ENCODE data around the gene KCNQ1. TPM values are rescaled to one million over a fixed set of nuclear protein-coding genes. Genes with fewer than 3 reads are reported as not detected.

KCNQ1 gene
- total and polyA plus RNA-seq, 9 of the 15 experiments (the other 6 are each of a cell fraction or from before 2014, with no cell fraction given) = 0.44 TPM; not detected in 8

GRCh38 chr11:2525166-2525861 is 80.5 kb downstream of the KCNQ1 start:
- intact Hi-C loops (cut with micrococcal nuclease) = no loop called here

More at GRCh38 chr11:2525166-2525861, 80.5 kb downstream of the KCNQ1 start:
- H3K4me3 ChIP-seq = no peak overlapping the region
- no peak overlapping the region for H3K27ac ChIP-seq (ENCODE audit: extremely low read depth, low read depth, low read length)
- POLR2A ChIA-PET = interaction anchor here (0.5 kb wide), 1 partner anchor 80 kb away, joined by 3 read pairs; no protein-coding TSS in a partner anchor
- H2AFZ ChIP-seq (ENCODE audit: low read depth, low read length) = no peak overlapping the region
- H3K4me2 ChIP-seq (ENCODE audit: insufficient read depth, low read length) = no peak overlapping the region
- FAIRE-seq (no peak), DNase-seq (ENCODE audit: extremely low read depth in 1 of 4, low spot score in 3 of 4) (no peak), ATAC-seq (no peak)
- H3K27me3 ChIP-seq (ENCODE audit: control insufficient read depth in 2 of 2, insufficient read depth in 2 of 2, low read length in 2 of 2) = peaks cover 20 to 83% of the 10 kb centered on the region in 2 experiments; a peak in 4 of 5 replicates
- CTCF ChIA-PET (ENCODE audit: low intra/inter-chr PET ratio) = interaction anchor here (0.6 kb wide), 1 partner anchor 131 kb away, joined by 3 read pairs; no protein-coding TSS in a partner anchor
- H3K9me3 ChIP-seq (replicated peaks; ENCODE audit: control insufficient read depth, insufficient read depth, low read depth, low read length) = no peaks in the 10 kb centered on the region
- H3K79me2 ChIP-seq (ENCODE audit: control insufficient read depth, insufficient read depth, low read length) = no peaks in the 10 kb centered on the region
- H3K9ac ChIP-seq (ENCODE audit: insufficient read depth in 1 of 2, low read depth in 2 of 2, low read length in 2 of 2) = no peak overlapping the region; a peak in 1 of 4 replicates
- BruUV-seq (replicated peaks) = no TSS peak
- no peaks in the 10 kb centered on the region for H3K9me1 ChIP-seq (ENCODE audit: control insufficient read depth, insufficient read depth, low read length)
- WGBS (ENCODE audit: insufficient coverage, low coverage, missing lambda C conversion rate) = 8% methylated on average over 15 of the region's 17 CpGs
- TF ChIP-seq SIN3A (IDR thresholded peaks at IDR 0.05; ENCODE audit: borderline replicate concordance in 2 of 2, control insufficient read depth in 1 of 2, low read depth in 2 of 2, low read length in 2 of 2) (no peak), ZNF740 (CRISPR knock-in tag; IDR thresholded peaks at IDR 0.05) (peak; percentile 40; the same call in 1 of the 2 replicates), ZNF740 (tag; IDR thresholded peaks at IDR 0.05) (no peak), MAX (CRISPR knock-in tag; IDR thresholded peaks at IDR 0.05) (0 out of 2 replicates have a peak, but pooled peaks have one; percentile 7)
- H4K20me1 ChIP-seq (replicated peaks; ENCODE audit: control insufficient read depth, insufficient read depth, low read length) = peaks cover 7% of the 10 kb centered on the region
- no peaks in the 10 kb centered on the region for H3K36me3 ChIP-seq (ENCODE audit: control insufficient read depth, insufficient read depth, low read length)
- H3K4me1 ChIP-seq (replicated peaks in 1 of 2; ENCODE audit: control insufficient read depth in 2 of 2, insufficient read depth in 2 of 2, low read length in 2 of 2) = peaks cover 0 to 50% of the 10 kb centered on the region in 2 experiments; a peak in 2 of 5 replicates
- in situ Hi-C loops (cut with MboI) = no loop called here
